HG02588 (cell line): ENCODE measurements around the gene ARSB.
"Not testable (repeated sequence)": the region's sequence is repeated elsewhere in the genome, so short reads cannot be mapped to it uniquely, and the experiment has no call there.

Experiments used
- ATAC-seq: cut with Tn5 transposase; IDR thresholded peaks from one replicate; pipeline ENCODE4 v1.9.1; 2021; ENCODE audit warnings: mild to moderate bottlenecking, moderate library complexity; ENCODE audit not compliant: unreplicated experiment

The ARSB gene

DNA sequence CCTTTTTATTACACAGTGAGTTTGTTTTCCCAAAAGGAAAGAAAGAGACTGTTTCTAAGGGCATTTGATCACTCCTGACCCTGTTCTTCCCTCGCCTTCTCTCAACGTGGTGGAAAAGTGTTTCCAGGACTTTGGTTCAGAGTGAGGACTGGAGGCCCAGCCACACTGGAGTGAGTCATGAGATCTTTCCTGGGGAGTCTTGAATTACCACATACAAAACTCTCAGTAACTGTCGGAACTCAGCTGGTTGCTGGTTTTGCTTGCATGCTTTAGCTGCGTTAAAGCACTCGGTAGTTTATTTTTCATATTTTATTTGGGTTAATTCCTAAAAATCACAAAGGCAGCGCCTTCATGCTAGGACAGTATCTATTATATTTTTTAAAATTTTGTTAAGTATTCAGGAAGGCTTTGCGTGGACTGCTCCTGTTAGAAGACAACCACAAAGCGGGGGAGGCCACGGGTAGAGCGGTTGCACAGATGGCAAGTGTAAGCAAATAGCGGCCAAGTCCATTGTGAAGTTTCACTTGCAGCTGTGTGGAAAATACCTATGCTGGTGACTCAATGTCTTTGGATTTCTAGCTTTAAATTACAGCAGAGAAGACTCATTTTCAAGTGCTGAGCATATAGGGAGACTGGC lies 77.7 kb downstream of the ARSB start:
- ATAC-seq = no peak

DNA sequence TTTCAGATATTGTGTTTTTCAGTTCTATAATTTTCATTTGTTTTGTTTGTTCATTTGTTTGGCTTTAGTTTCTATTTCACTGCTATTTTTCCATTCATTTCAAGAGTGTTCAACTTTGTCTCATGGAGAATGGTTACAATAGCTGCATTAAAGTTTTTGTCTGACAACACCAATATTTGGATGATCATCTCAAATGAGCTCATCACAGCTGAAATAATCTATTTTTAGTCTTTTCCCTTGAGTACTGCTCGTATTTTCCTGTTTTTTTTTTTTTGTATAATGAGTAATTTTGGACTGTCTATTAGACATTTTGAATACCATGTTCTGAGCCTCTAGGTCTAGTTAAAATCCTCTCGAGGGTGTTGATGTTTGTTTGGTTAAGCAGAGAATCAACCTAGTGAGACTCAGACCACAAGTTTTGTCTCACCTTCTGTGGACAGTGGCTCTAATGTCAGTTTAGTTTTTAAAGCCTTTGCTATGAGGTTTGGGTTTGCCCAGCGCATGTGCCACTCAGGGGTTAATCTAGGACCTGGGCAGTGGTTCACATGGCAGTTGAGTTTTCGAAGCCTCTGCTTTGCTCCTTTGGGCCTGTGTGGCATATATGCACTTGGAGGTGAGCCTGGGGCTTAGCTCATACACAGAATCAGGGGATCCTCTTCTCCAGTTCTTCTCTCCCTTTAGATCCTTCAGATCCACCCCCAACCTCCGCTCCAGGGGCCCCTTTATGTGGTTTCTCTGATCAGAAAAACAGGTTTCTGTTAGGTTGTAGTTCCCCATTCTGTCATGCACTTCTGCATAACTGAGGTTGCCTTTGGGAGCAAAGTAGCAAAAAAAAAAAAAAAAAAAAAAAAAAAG lies 79.8 kb downstream of the ARSB start:
- ATAC-seq = no peak

DNA sequence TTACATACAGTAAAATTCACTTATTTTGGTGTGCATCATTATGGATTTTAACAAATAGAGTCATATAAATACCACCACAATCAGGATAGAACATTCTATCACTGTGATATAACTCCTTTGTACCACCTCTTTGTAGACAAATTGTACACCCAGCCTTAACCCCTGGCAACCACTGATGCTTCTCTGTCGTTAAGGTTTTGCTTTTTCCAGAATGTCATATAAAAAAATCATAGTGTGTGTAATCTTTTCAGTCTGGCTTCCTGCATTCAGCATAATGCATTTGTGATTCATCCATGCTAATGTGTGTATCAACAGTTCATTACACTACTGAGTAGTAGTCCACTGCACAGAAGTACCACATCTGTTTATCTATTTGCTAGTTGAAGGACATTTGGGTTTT lies 81.2 kb downstream of the ARSB start:
- ATAC-seq = no peak

DNA sequence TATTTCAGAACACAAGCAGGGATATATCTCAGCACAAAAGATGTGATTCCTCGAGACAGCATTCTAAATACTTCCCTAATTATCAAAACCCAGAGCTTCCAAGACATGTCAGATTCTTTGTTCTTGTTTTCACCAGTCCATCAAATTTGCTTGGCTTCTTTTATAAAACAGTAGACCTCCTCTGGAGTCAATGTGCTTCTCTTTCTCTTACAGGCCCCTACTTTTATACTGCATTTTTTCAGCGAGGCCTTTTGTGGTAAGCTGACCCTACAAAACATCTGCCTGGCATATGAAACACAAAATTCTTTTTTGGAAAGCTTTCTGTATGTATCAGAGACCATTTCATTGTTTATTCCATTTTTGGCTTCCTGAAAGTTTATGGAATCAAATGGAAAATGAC lies 81.8 kb downstream of the ARSB start:
- no peak for ATAC-seq

DNA sequence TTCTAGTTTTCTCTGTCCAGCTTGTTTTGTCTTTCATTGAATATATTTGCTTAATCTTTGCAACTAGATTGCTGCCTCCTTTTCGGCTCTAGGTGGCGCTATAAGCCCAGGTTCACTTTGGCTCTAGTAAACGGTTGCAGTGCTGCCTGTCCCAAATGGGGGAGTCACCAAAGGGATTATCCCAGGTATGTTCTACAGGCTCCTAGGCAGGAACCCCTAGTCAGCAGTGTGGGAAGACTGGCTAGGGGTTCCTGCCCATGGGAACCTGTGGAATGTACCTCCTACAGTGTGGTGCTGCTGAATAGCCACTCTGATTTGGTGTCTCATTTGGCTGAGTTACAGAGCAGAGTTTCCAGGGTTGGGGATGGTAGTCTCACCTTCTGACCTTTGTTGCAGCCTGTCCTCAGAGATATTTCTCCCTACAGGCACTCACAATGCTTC lies 85.2 kb downstream of the ARSB start:
- no peak for ATAC-seq

DNA sequence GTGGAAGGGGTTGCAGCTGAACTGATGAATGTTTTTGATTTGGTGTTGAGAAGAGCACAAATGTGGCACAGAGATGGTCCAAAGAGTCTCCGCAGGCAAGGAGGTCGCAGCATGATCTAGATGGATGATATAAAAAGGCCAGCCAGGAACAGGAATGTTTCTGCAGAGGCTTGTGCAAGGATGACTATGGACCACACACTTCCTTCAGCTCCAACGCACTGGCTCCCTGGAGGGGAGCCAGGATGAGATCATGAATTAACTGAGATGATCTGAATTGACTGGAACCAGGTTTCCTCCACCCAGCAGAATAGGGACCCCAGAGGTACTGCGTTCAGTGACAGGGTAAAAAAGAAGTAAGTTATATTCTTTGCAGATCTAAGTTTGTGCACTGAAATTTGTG lies 89.0 kb downstream of the ARSB start:
- ATAC-seq = no peak

DNA sequence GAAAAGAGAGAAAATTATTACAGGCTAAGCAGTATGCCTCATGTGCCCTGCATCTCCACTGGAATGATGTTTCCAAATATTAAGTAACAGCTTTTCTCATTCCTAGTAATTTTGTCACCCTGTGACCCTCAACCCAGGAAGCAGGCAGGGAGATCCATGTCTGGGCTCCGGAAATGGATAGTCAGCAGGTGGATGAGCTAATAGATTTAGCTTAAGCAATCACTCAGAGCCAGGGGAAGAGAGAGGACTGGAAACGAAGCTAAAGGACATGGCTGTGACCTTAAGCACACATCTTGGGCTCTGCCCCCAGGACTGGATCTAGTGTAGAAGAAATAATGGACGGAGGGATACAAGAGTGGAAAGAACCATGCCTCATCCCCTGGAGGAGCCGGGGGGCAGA lies 89.5 kb downstream of the ARSB start:
- no peak for ATAC-seq

DNA sequence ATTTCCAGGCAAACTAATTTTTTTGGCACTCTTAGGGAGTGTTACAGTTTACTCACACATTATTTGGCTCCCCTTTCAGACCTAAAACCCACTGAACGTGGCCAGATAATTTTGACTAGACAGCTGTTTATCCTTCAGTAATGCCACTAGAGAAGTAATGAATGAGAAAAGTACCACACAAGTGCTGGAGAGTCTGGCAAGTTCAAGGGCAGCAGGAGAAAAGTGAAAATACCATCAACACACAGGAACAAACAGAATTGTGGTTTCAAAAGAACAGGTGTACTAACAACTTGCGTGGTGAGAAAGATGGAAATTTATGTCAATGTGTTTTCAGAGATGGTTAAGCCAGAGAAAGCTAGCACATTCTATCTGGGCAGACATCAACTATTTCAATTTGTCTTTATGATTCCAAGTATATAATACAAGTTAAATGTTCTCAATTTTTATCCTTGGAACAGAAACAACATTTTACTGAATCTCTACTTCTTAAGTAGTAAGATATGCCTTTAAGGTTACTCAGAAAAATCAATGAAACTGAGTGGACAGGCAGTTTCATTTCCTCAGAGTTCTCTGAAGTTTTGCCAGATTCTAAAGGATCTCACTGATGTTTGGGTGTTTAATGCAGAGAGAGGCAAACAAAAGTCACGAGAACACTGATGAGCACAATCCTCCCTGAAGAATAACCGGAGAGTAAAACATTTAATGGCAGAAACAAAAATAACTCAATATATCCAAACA lies 91.0 kb downstream of the ARSB start:
- ATAC-seq = no peak

DNA sequence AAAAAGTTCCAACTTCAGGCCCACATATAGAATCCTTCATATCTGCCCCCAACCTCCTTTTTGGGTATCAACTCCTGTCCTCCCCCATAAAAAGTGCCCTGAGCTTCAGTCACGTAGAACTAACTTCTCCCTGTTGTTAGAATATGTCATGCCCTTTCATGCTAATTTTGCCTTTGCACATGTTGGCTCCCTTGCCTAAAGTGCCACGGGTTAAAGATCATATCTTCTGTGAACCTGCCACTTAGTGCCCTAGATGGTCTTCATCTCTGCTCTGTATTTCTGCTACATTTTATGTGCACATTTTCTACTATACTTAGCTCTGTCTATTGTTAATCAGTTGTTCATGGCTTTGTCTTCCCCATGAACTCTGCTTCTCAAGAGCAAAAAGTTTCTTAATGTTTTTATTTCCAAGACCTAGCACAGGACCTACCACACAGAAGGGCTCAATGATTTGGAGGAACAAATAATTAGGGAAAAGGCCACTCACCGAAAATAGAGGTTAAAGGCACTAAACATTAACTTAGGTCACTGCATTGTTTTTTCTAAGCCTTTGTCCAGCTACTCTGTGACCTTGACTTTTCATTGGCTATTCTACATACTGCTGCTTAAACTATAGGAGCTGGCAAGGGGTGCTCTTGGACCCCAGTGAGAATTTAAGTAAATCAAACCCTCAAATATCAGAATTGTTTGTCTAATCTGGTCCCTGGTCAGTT lies 94.3 kb downstream of the ARSB start:
- no peak for ATAC-seq

DNA sequence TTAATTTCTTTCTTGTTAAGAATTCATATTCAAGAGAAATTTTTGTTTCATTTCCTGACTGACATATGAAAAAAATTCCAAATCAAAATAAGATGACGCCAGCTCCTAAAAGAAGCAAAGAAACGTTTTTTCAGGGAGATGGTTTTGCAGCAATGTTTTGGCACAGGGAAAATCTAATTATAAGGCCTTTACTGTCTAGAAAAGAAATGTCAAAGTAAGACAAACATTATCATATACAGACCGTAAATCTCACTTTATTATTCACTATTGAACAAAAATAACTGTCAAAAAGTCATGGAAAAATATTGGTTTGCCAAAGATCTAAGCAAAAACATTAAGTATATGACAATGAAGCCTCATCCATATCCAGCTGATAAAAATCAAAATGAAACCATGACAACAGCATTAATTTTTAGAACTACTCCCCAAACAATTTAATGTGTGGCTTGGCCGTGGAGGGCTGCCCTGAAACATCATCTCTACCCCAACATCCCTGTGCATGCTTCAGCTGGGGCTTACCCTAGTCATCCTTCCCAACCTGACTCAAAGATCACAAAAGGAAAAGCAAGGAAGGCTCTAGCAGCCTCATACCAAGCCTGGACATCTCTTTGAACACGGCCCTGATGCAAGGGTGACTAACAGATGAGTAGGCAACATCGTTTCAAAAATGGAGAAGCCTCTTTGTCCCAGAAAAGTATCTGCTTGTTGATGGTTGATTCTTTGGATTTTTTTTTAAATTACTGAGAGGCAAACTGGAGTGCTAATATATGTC lies 95.6 kb downstream of the ARSB start:
- ATAC-seq = no peak

DNA sequence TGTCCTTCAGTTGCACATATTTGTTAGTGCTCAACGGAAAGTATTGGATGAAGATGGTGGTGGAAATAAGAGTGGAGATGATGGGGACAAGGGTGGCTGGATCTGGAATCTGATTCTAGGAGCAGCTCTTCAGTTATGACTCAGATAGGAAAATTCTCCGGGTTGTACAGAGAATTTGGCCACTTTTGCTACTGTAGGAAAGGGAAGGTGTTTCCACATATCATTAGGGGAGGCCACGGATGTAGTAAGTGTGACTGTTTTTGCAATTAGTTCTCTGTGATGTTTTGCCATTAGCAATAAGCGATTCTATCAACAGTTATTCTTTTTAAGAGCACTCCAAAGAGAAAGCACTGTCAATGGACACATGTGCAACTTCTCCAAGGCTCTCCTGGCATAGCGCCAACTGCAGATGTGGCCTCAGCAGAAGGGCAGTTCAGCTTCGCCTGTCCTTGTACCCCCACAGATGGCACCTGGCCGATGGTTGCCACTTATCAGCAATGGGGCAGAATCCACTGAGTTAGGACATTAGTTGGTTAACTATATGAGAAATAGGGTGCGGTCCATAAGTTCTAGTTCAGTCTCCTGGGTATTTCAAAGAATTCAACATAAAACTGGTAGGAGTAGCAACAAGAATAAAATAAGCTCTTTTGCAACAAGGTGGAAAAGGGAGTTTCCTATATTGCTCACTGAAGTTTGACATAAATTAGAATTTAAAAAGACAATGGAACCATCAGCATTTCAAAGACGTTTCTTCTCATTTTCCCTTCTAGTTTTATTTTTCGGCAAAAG lies 96.3 kb downstream of the ARSB start:
- ATAC-seq = no peak

DNA sequence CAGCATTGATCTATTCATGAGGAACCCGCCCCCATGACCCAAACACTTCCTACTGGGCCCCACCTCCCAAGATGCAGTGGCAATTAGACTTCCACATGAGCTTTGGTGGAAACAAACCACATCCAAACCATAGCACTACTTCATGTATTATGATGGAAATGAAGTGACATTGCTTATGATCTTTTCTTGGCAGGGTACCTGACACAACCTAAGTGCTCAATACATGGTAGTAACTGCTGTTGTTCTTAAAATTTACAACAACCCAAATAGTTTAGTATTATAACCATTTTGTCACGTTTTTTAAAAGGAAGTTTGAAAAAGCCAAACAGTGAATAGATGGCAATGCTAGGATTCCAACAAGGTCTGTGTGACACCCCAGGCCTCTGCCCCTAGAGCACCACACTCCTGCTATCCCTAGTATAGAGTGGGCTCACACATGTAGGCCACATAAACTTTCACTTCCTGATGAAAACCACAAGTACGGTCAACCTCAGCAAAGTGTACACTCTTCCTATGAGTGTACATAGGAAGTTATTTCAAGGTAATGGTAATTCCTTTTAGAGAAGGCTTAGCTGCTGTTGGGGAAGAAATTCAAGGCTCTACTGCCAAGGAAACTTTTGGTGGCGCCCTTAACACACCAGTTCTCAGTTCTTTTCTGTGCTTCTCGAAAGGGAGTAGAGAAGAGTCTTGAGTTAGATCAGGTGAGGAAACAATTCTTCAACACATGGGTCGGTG lies 97.6 kb downstream of the ARSB start:
- peak; percentile 95 for ATAC-seq

DNA sequence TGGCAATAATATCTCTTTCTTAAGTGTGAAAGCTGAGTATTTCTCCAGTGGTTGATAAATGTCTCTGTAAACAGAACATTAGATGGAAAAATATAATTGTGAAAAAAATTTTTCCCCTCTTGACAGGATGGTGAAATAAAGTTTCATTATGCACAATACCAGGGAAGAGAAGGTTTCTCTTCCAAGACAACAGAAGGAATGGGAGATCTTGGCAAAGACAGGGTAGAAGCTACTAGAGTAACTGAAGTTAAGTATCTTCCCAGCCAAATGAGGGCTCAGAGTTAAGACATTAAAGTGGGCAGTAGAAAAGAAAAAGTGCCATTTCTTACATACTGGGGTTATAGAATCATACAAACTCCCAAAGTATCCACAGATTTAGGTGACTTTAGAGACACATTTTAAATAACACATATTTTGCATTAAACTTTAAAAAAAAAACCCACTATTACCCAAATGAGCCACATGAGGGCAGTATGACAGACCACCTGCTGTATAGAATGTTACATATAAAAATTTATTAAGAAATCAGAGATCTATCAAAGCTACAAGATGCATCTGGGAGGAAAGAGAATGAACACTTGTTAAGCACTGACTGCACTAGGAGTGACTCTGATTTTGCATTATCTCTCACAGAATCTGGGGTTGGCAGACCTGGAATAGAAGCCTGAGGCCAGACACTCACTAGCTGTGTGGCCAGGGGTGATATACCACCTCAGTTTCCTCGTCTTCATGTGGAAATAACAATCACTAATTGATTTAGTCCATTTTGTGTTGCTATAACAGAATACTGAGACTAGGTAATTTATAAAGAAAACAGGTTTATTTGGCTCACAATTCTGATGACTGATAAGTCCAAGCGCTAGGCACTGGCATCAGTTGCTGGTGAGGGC lies 98.5 kb downstream of the ARSB start:
- no peak for ATAC-seq

DNA sequence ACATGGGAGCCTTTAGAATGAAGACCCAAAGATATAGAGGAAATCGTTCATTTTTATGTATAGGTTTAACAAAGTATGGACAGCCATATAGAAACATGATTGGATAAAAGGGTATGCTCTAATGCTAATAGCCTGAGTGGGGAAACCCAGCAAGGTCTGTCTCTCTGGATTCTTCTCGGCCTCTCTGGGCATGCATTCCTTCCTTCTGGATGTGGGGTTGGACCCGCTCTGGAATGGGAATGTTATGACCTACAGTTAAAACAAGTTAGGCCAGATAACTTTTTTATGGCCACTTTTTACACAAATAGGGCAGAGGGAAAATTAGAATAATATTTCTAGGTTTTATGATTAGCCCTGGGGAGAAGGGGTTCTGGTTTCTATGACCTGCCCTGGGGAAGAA lies 103.2 kb downstream of the ARSB start:
- ATAC-seq = no peak

DNA sequence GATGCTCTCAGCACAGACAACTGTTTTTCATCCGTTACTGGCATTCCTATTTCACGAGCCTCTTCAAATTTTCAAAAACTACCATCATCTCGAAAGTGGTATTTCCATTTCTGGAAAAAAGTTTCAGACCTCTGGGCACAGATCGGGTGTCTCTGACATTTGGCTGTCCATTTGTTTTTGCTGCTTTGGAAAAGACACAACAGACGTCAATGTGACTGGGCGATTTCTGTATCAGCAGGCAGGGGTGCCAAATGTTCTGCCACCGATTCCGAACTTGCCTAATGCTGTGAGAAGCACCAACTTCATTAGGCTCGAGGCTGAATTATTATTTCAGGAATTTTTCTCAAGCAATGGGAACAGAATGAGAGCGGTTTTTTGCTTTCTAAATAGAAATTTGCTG lies 105.6 kb downstream of the ARSB start:
- no peak for ATAC-seq

DNA sequence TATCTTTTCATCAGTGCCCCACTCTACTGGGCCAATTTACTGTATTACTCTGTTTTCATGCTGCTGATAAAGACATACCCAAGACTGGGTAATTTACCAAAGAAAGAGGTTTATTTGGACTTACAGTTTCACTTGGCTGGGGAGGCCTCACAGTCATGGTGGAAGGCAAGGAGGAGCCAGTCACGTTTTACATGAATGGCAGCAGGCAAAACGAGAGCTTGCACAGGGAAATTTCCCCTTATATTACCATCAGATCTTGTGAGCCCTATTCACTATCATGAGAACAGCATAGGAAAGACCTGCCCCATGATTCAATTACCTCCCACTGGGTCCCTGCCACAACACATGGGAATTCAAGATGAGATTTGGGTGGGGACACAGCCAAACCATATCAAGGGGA lies 119.0 kb downstream of the ARSB start:
- not testable (repeated sequence) for ATAC-seq

DNA sequence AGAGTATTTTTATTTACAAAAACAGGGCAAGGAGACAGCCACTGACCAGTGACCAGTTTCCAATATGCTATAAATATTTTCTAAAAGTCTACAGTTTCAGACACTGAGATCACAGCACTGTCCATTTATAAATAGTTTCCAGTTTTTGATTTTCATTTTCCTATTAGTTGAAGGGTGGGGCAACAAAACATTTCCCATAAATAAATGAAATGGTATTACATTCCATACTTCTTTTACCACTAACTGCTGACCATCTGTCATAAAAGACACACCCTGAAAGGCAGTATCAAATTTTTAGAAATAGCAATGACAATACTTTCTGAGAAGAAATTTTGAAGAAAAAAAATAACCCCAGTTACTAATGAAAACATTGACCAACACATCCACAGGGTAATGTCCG lies 126.7 kb downstream of the ARSB start:
- ATAC-seq = no peak

DNA sequence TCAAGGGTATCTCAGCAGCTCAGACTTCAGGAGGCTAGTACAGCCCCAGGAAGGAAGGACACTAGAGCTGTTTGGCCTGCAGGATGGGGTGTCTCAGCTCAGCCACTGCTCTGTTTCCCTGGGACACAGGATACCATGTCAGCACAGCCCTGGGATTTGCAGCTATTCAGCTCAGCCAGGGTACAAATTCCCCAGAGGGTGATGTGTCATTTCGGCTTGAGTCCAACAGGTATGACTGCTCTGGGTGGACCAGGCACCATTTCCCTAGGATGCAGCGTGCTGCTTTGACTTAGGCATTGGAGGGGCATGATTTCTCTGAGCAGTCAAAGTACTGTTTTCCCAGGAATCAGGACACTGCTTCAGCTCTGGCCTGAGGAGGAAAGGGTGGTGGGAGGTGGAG lies 130.1 kb downstream of the ARSB start:
- ATAC-seq = no peak
